ENCODE results near the gene LAMA5.

LAMA5 gene

DNA sequence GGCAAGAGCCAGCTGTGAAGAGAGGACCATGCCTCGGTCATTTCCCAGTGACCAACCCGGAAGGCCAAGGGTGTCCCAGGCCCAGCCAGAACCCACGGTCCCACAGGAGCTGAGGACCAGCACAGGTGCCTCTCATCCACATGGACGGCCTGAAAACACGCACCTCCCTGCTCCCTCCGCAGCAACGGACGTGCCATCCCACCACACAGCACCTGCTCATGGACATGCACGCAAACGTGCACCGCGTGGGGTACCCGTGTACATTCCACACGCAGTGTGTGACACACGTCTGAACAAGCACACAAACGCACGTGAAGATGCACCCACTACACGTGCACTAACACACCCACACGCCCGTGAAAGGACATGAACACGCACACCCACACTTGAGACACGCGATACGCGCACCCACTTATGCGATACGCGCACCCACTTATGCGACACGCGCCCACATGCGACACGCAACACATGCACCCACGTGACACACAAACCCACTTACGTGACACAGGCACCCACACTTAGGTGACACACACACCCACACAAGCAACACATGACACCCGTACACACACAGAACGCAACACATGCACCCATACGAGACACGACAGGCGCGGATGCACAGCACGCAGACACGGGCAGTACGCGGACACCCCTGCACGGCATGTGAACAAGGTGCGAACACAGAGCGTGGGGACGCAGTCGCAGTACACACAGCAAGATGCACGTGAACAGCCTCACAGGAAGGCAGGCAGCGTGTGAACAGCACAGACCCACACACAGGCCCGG, 30.1 kb downstream of the LAMA5 start:
- Histone ChIP-seq H2BK120ac (ENCODE audit: low read depth, low read length) (no peak overlapping the region), H3K36me3 (ENCODE audit: control insufficient read depth, insufficient read depth, low read length) (peaks cover 10% of the 10 kb centered on the region), H3K4me1 (ENCODE audit: control insufficient read depth, low read depth, low read length) (no peaks in the 10 kb centered on the region), H3K9ac (ENCODE audit: low read length) (no peak overlapping the region), H3K56ac (ENCODE audit: low read length) (no peak overlapping the region), H3K4ac (ENCODE audit: low read depth, low read length) (no peak overlapping the region), H2BK15ac (replicated peaks; ENCODE audit: low read depth) (no peak overlapping the region), H3K4me2 (ENCODE audit: low read length) (no peak overlapping the region), H4K8ac (ENCODE audit: low read depth, low read length) (no peak overlapping the region), H3K27me3 (ENCODE audit: insufficient read depth, low read length, poor library complexity) (no peaks in the 10 kb centered on the region), H4K5ac (ENCODE audit: low read length) (no peak overlapping the region), H3K79me2 (ENCODE audit: control insufficient read depth, insufficient read depth, low read length) (no peaks in the 10 kb centered on the region), H2BK5ac (ENCODE audit: low read length) (no peak overlapping the region), H2AK5ac (ENCODE audit: low read length) (no peak overlapping the region), H3K18ac (ENCODE audit: low read length) (no peak overlapping the region), H3K79me1 (ENCODE audit: low read length) (peaks cover 1% of the 10 kb centered on the region), H3K4me3 (ENCODE audit: low read length) (no peak overlapping the region), H3K23ac (ENCODE audit: low read length) (no peak overlapping the region), H3K27ac (ENCODE audit: low read depth, low read length) (no peak overlapping the region)
- WGBS (ENCODE audit: extremely low coverage, insufficient coverage, low lambda C conversion rate): no CpG with 5 or more reads among the region's 53 CpGs
- no peak for DNase-seq

DNA sequence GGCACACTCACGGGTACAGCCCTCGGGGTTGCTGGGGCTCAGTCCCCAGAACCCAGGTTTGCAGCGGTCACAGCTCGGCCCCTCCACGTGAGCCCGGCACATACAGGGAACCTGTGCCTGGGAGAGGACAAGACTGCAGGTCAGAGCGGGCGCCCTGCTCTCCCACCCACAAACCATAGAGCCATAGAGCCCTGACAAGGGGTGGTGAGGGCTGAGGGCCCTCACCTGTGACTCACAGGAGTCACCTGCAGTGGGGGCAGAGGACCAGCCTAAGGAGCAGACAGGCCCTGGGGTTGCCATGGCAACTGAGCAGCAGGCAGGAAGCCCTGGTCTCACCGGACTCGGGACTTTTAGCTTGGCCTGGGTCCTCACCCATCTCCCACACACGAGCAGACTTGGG, 30.8 kb downstream of the LAMA5 start:
- H4K5ac ChIP-seq (ENCODE audit: low read length): no peak overlapping the region
- no peak overlapping the region for H2AK5ac ChIP-seq (ENCODE audit: low read length)
- H4K8ac ChIP-seq (ENCODE audit: low read depth, low read length): no peak overlapping the region
- peaks cover 10% of the 10 kb centered on the region for H3K36me3 ChIP-seq (ENCODE audit: control insufficient read depth, insufficient read depth, low read length)
- H3K79me1 ChIP-seq (ENCODE audit: low read length): peaks cover 1% of the 10 kb centered on the region
- H2BK5ac ChIP-seq (ENCODE audit: low read length): no peak overlapping the region
- no peak overlapping the region for H3K4me2 ChIP-seq (ENCODE audit: low read length)
- no peak overlapping the region for H3K4ac ChIP-seq (ENCODE audit: low read depth, low read length)
- H3K23ac ChIP-seq (ENCODE audit: low read length): no peak overlapping the region
- no peak overlapping the region for H3K27ac ChIP-seq (ENCODE audit: low read depth, low read length)
- H3K4me1 ChIP-seq (ENCODE audit: control insufficient read depth, low read depth, low read length): no peaks in the 10 kb centered on the region
- no peak overlapping the region for H2BK15ac ChIP-seq (replicated peaks; ENCODE audit: low read depth)
- H3K27me3 ChIP-seq (ENCODE audit: insufficient read depth, low read length, poor library complexity): no peaks in the 10 kb centered on the region
- H3K4me3 ChIP-seq (ENCODE audit: low read length): no peak overlapping the region
- H2BK120ac ChIP-seq (ENCODE audit: low read depth, low read length): no peak overlapping the region
- DNase-seq: peak; percentile 75
- no peaks in the 10 kb centered on the region for H3K79me2 ChIP-seq (ENCODE audit: control insufficient read depth, insufficient read depth, low read length)
- H3K9ac ChIP-seq (ENCODE audit: low read length): no peak overlapping the region
- H3K18ac ChIP-seq (ENCODE audit: low read length): no peak overlapping the region
- H3K56ac ChIP-seq (ENCODE audit: low read length): no peak overlapping the region
- no CpG with 5 or more reads among the region's 11 CpGs for WGBS (ENCODE audit: extremely low coverage, insufficient coverage, low lambda C conversion rate)

DNA sequence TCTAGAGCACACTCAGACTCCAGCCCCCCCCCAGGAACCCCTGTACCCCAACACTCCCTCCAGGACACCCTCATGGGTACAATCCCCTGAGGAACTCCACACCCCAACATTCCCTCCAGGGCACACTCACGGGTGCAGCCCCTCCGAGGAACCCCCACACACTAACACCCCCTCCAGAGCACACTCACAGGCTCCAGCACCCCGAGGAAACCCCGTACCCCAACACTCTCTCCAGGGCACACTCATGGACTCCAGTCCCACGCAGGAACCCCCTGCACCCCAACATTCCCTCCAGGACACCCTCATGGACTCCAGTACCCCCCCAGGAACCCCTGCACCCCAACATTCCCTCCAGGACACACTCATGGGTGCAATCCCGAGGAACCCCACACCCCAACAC, 31.6 kb downstream of the LAMA5 start:
- DNase-seq: no peak
- peaks cover 8% of the 10 kb centered on the region for H3K36me3 ChIP-seq (ENCODE audit: control insufficient read depth, insufficient read depth, low read length)
- WGBS (ENCODE audit: extremely low coverage, insufficient coverage, low lambda C conversion rate): no CpG with 5 or more reads among the region's 6 CpGs
- H4K5ac ChIP-seq (ENCODE audit: low read length): no peak overlapping the region
- H3K4me2 ChIP-seq (ENCODE audit: low read length): no peak overlapping the region
- H3K4ac ChIP-seq (ENCODE audit: low read depth, low read length): no peak overlapping the region
- H3K27me3 ChIP-seq (ENCODE audit: insufficient read depth, low read length, poor library complexity): no peaks in the 10 kb centered on the region
- no peak overlapping the region for H3K9ac ChIP-seq (ENCODE audit: low read length)
- no peaks in the 10 kb centered on the region for H3K4me1 ChIP-seq (ENCODE audit: control insufficient read depth, low read depth, low read length)
- peaks cover 1% of the 10 kb centered on the region for H3K79me1 ChIP-seq (ENCODE audit: low read length)
- H2AK5ac ChIP-seq (ENCODE audit: low read length): no peak overlapping the region
- H3K23ac ChIP-seq (ENCODE audit: low read length): no peak overlapping the region
- H2BK120ac ChIP-seq (ENCODE audit: low read depth, low read length): no peak overlapping the region
- no peak overlapping the region for H3K4me3 ChIP-seq (ENCODE audit: low read length)
- no peaks in the 10 kb centered on the region for H3K79me2 ChIP-seq (ENCODE audit: control insufficient read depth, insufficient read depth, low read length)
- no peak overlapping the region for H2BK5ac ChIP-seq (ENCODE audit: low read length)
- no peak overlapping the region for H3K27ac ChIP-seq (ENCODE audit: low read depth, low read length)
- no peak overlapping the region for H3K56ac ChIP-seq (ENCODE audit: low read length)
- no peak overlapping the region for H4K8ac ChIP-seq (ENCODE audit: low read depth, low read length)
- no peak overlapping the region for H2BK15ac ChIP-seq (replicated peaks; ENCODE audit: low read depth)
- H3K18ac ChIP-seq (ENCODE audit: low read length): no peak overlapping the region

DNA sequence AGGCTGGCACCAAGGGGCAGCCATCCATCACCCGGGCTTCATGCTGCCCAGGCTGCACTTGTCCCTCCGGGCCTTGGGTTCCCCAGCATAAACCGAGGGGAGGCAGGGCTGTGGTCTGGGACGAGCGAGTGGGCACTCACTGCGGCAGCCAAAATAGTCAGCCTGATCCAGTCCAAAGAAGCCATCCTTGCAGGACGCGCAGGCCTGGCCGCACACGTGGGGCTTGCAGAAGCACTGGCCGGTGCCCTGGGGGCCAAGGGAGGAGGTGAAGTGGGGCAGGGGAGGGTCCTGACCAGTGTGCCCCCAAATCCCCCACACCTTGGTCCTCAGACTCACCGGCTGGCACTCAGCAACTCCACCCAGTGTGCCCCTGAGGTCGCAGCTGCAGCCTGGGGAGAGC, 32.2 kb downstream of the LAMA5 start:
- Histone ChIP-seq H3K4me1 (ENCODE audit: control insufficient read depth, low read depth, low read length) (no peaks in the 10 kb centered on the region), H3K27ac (ENCODE audit: low read depth, low read length) (no peak overlapping the region), H2BK15ac (replicated peaks; ENCODE audit: low read depth) (no peak overlapping the region), H3K9ac (ENCODE audit: low read length) (no peak overlapping the region), H3K4me3 (ENCODE audit: low read length) (no peak overlapping the region), H2BK120ac (ENCODE audit: low read depth, low read length) (no peak overlapping the region), H4K5ac (ENCODE audit: low read length) (no peak overlapping the region), H2AK5ac (ENCODE audit: low read length) (no peak overlapping the region), H3K27me3 (ENCODE audit: insufficient read depth, low read length, poor library complexity) (no peaks in the 10 kb centered on the region), H3K79me1 (ENCODE audit: low read length) (peaks cover 1% of the 10 kb centered on the region), H4K8ac (ENCODE audit: low read depth, low read length) (no peak overlapping the region), H3K56ac (ENCODE audit: low read length) (no peak overlapping the region), H3K79me2 (ENCODE audit: control insufficient read depth, insufficient read depth, low read length) (no peaks in the 10 kb centered on the region), H3K23ac (ENCODE audit: low read length) (no peak overlapping the region), H3K4ac (ENCODE audit: low read depth, low read length) (no peak overlapping the region), H3K36me3 (ENCODE audit: control insufficient read depth, insufficient read depth, low read length) (peaks cover 8% of the 10 kb centered on the region), H3K18ac (ENCODE audit: low read length) (no peak overlapping the region), H3K4me2 (ENCODE audit: low read length) (no peak overlapping the region), H2BK5ac (ENCODE audit: low read length) (no peak overlapping the region)
- no CpG with 5 or more reads among the region's 13 CpGs for WGBS (ENCODE audit: extremely low coverage, insufficient coverage, low lambda C conversion rate)
- DNase-seq: no peak

DNA sequence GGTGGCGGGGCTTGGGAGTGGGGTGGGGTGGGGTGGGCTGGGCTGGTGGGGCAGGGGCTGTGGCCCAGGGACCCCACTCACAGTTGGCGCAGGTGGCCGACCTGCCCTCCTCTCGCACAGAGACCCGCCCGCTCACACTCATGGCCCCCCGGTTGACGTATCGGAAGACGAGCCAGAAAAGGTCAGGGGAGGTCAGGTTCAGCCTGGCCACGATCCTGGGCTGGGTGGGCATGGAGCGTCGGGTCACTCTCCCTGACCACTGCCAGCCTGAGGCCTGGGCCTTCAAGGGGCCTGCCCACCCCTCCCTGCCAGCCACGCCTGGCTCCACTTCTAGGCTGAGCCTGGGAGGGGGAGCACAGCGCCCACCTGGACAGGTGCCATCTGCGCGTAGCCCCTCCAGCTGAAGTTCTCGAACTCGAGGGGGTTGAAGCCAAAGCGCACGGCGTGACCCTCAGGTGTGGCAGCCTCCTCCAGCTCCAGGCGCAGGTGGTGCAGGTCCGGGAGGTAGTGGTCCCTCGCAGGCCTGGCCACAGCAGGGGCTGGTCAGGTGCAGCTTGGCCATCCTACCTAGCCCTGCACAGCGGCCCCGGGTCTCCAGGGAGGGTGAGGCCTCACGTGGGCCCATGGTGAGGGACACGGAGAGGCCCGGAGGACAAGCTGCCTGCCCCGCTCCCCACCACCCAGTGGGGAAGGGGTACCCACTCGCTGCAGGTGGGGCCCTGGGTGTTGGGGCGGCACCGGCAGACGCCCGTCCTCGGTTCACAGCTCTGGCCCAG, 33.1 kb downstream of the LAMA5 start:
- Histone ChIP-seq H3K9ac (ENCODE audit: low read length) (no peak overlapping the region), H3K4me2 (ENCODE audit: low read length) (no peak overlapping the region), H4K8ac (ENCODE audit: low read depth, low read length) (no peak overlapping the region), H3K56ac (ENCODE audit: low read length) (no peak overlapping the region), H2AK5ac (ENCODE audit: low read length) (no peak overlapping the region), H3K79me2 (ENCODE audit: control insufficient read depth, insufficient read depth, low read length) (no peaks in the 10 kb centered on the region), H3K18ac (ENCODE audit: low read length) (no peak overlapping the region), H2BK5ac (ENCODE audit: low read length) (no peak overlapping the region), H2BK15ac (replicated peaks; ENCODE audit: low read depth) (no peak overlapping the region), H3K4me3 (ENCODE audit: low read length) (no peak overlapping the region), H3K79me1 (ENCODE audit: low read length) (peaks cover 1% of the 10 kb centered on the region), H3K36me3 (ENCODE audit: control insufficient read depth, insufficient read depth, low read length) (peaks cover 8% of the 10 kb centered on the region), H4K5ac (ENCODE audit: low read length) (no peak overlapping the region), H3K23ac (ENCODE audit: low read length) (no peak overlapping the region), H3K4me1 (ENCODE audit: control insufficient read depth, low read depth, low read length) (no peaks in the 10 kb centered on the region), H3K27ac (ENCODE audit: low read depth, low read length) (no peak overlapping the region), H3K4ac (ENCODE audit: low read depth, low read length) (no peak overlapping the region), H3K27me3 (ENCODE audit: insufficient read depth, low read length, poor library complexity) (no peaks in the 10 kb centered on the region), H2BK120ac (ENCODE audit: low read depth, low read length) (no peak overlapping the region)
- WGBS (ENCODE audit: extremely low coverage, insufficient coverage, low lambda C conversion rate): no CpG with 5 or more reads among the region's 37 CpGs
- DNase-seq: no peak
